Measurements from ENCODE around the gene CIART.
"Not testable (repeated sequence)": the region's sequence is repeated elsewhere in the genome, so short reads cannot be mapped to it uniquely, and the experiment has no call there.

CIART gene

GRCh38 chr1:150309758-150310508 is 27.6 kb downstream of the CIART start:
- TF ChIP-seq POLR2AphosphoS5 (IDR thresholded peaks at IDR 0.05; ENCODE audit: borderline replicate concordance, low read depth, low read length) (no peak), EZH2 (IDR thresholded peaks at IDR 0.05) (no peak), FOXP2 (optimal IDR thresholded peaks at IDR 0.05; ENCODE audit: control extremely low read depth, extremely low read length, insufficient read depth) (no peak)
- no peaks in the 10 kb centered on the region for H3K9me3 ChIP-seq (ENCODE audit: low read depth, low read length)
- no peak overlapping the region for H3K4me3 ChIP-seq
- no peak overlapping the region for H3K9ac ChIP-seq (ENCODE audit: insufficient read length)
- DNase-seq (ENCODE audit: low read depth, low spot score), result no peak
- peaks cover 3% of the 10 kb centered on the region; the same call in 1 of the 2 replicates for H3K36me3 ChIP-seq (ENCODE audit: insufficient read depth, low read length)
- no peak overlapping the region for H3K27ac ChIP-seq

- no peak for DNase-seq (ENCODE audit: low read depth, low spot score)
- H3K27ac ChIP-seq, result 0 out of 2 replicates have a peak overlapping the region, but pooled peaks have one; percentile 26
- no peak overlapping the region for H3K4me3 ChIP-seq
These were observed 29.4 kb downstream of the CIART start for GRCh38 chr1:150311762-150312161.

GRCh38 chr1:150314691-150315090 is 32.3 kb downstream of the CIART start:
- H3K9ac ChIP-seq (ENCODE audit: insufficient read length); DNase-seq (ENCODE audit: low read depth, low spot score); H3K9me3 ChIP-seq (ENCODE audit: low read depth, low read length); H3K4me3 ChIP-seq; H3K36me3 ChIP-seq (ENCODE audit: insufficient read depth, low read length); H3K27ac ChIP-seq: not testable (repeated sequence)

More at GRCh38 chr1:150311762-150312161, 29.4 kb downstream of the CIART start:
- no peak for TF ChIP-seq POLR2AphosphoS5 (IDR thresholded peaks at IDR 0.05; ENCODE audit: borderline replicate concordance, low read depth, low read length)
- no peak for TF ChIP-seq FOXP2 (optimal IDR thresholded peaks at IDR 0.05; ENCODE audit: control extremely low read depth, extremely low read length, insufficient read depth)
- no peak for TF ChIP-seq EZH2 (IDR thresholded peaks at IDR 0.05)
- Histone ChIP-seq H3K36me3 (ENCODE audit: insufficient read depth, low read length) (peaks cover 3% of the 10 kb centered on the region; the same call in 1 of the 2 replicates), H3K9me3 (ENCODE audit: low read depth, low read length) (no peaks in the 10 kb centered on the region), H3K9ac (ENCODE audit: insufficient read length) (no peak overlapping the region)

- no peak for DNase-seq (ENCODE audit: low read depth, low spot score)
- H3K27ac ChIP-seq, result peak overlapping the region; percentile 89
- TF ChIP-seq FOXP2 (optimal IDR thresholded peaks at IDR 0.05; ENCODE audit: control extremely low read depth, extremely low read length, insufficient read depth), result no peak
- no peak for TF ChIP-seq POLR2AphosphoS5 (IDR thresholded peaks at IDR 0.05; ENCODE audit: borderline replicate concordance, low read depth, low read length)
- TF ChIP-seq EZH2 (IDR thresholded peaks at IDR 0.05), result no peak
- H3K36me3 ChIP-seq (ENCODE audit: insufficient read depth, low read length), result peaks cover 15% of the 10 kb centered on the region
- peak overlapping the region; percentile 100 for H3K4me3 ChIP-seq
- H3K9me3 ChIP-seq (ENCODE audit: low read depth, low read length), result no peaks in the 10 kb centered on the region
- no peak overlapping the region for H3K9ac ChIP-seq (ENCODE audit: insufficient read length)
These were observed 38.3 kb downstream of the CIART start for GRCh38 chr1:150320667-150320978.

- no peak for DNase-seq (ENCODE audit: low read depth, low spot score)
- peaks cover 27% of the 10 kb centered on the region for H3K36me3 ChIP-seq (ENCODE audit: insufficient read depth, low read length)
- peak overlapping the region; percentile 89 for H3K27ac ChIP-seq
- H3K9me3 ChIP-seq (ENCODE audit: low read depth, low read length), result no peaks in the 10 kb centered on the region
- no peak for TF ChIP-seq FOXP2 (optimal IDR thresholded peaks at IDR 0.05; ENCODE audit: control extremely low read depth, extremely low read length, insufficient read depth)
- no peak for TF ChIP-seq EZH2 (IDR thresholded peaks at IDR 0.05)
- peak overlapping the region; percentile 98 for H3K9ac ChIP-seq (ENCODE audit: insufficient read length)
- H3K4me3 ChIP-seq, result peak overlapping the region; percentile 100
These were observed 39.4 kb downstream of the CIART start for GRCh38 chr1:150321826-150322166.

- Histone ChIP-seq H3K27ac (peak overlapping the region; percentile 89; the same call in 1 of the 2 replicates), H3K36me3 (ENCODE audit: insufficient read depth, low read length) (peaks cover 31% of the 10 kb centered on the region), H3K9me3 (ENCODE audit: low read depth, low read length) (no peaks in the 10 kb centered on the region), H3K9ac (ENCODE audit: insufficient read length) (peak overlapping the region; percentile 98), H3K4me3 (peak overlapping the region; percentile 100)
- TF ChIP-seq FOXP2 (optimal IDR thresholded peaks at IDR 0.05; ENCODE audit: control extremely low read depth, extremely low read length, insufficient read depth), result no peak
- TF ChIP-seq POLR2AphosphoS5 (IDR thresholded peaks at IDR 0.05; ENCODE audit: borderline replicate concordance, low read depth, low read length), result no peak
- no peak for TF ChIP-seq EZH2 (IDR thresholded peaks at IDR 0.05)
- DNase-seq (ENCODE audit: low read depth, low spot score), result no peak
These were observed 40.0 kb downstream of the CIART start for GRCh38 chr1:150322310-150322709.

GRCh38 chr1:150332651-150333290 is 50.4 kb downstream of the CIART start:
- no peak for DNase-seq (ENCODE audit: low read depth, low spot score)
- Histone ChIP-seq H3K36me3 (ENCODE audit: insufficient read depth, low read length) (peaks cover 78% of the 10 kb centered on the region), H3K9me3 (ENCODE audit: low read depth, low read length) (no peaks in the 10 kb centered on the region), H3K4me3 (no peak overlapping the region), H3K9ac (ENCODE audit: insufficient read length) (no peak overlapping the region), H3K27ac (no peak overlapping the region)
- TF ChIP-seq POLR2AphosphoS5 (IDR thresholded peaks at IDR 0.05; ENCODE audit: borderline replicate concordance, low read depth, low read length) (no peak), EZH2 (IDR thresholded peaks at IDR 0.05) (no peak), FOXP2 (optimal IDR thresholded peaks at IDR 0.05; ENCODE audit: control extremely low read depth, extremely low read length, insufficient read depth) (no peak)
